Myocyte (in vitro differentiated cells): Measurements from ENCODE around the gene SNX32. TPM values are rescaled to one million over a fixed set of nuclear protein-coding genes. Genes with fewer than 3 reads are reported as not detected.
"Not testable (repeated sequence)": the region's sequence is repeated elsewhere in the genome, so short reads cannot be mapped to it uniquely, and the experiment has no call there.

Experiments
- DNase-seq: peaks from one replicate; pipeline ENCODE4 v3.0.0-alpha.2; 2012; ENCODE audit warnings: low read depth
- total RNA-seq: library from RNA; depleted of rRNA; stranded (reverse); fragments of >200 nt; gene quantifications from 2 replicates; pipeline ENCODE4 v1.2.3, GENCODE V29; 2014

SNX32 gene
- total RNA-seq, 1 donor from 2014 or later, result 0.40 TPM

DNA sequence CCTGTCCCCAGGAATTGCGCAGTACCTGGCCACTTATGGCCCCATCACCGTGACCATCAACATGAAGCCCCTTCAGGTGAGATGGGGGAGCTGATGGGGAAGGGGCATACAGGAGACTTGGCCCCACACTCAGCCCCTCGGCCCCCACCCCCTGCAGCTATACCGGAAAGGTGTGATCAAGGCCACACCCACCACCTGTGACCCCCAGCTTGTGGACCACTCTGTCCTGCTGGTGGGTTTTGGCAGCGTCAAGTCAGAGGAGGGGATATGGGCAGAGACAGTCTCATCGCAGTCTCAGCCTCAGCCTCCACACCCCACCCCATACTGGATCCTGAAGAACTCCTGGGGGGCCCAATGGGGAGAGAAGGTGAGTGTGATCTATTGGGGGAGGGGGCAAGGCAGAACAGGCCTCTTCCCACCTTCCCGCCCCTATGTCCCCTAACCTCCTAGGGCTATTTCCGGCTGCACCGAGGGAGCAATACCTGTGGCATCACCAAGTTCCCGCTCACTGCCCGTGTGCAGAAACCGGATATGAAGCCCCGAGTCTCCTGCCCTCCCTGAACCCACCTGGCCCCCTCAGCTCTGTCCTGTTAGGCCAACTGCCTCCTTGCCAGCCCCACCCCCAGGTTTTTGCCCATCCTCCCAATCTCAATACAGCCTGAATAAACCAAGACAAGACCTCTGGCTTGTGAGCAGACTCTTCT lies 49.4 kb downstream of the SNX32 start:
- no peak for DNase-seq

DNA sequence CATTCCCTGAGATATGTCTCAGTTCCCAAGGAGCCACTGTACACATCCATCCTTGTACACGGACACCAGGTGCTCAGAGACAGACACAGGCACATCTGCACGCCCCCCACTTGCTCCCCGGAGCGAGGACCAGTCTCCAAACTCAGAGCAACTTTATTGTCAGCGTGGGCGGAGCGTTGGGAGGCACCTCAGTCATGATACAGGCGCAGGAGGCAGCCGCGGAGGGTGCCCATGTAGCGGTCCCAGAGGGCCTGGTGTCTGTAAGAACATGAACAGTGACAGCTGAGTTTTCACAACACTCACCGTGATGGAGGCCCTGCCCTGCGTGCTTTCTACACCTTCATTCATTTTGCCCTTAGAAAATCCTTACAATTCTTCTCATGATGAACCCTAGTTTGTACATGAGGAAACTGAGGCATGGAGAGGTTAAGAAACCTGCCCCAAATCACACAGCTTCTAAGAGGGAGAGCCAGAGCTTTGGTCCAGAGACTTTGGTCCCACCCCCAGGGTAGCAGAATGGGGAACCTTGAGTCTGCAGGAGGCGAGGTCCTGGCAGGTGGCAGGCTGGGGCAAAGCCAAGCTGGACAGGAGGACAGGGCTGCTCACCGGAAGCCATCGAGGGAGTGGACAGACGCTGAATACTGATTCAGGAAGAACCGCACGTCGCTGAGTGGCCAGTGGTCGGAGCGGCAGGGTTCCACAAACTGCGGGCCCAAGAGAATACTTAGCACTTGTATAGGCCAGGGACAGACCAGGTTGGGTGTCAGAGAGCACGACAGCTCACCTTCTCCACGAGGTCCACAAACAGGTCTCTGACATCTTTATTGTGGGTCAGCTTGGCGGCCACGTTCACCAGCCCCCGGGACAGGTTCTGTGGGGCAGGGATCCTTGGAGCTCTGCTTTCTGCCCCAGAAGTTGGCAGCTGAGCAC lies 50.3 kb downstream of the SNX32 start:
- DNase-seq, result no peak

DNA sequence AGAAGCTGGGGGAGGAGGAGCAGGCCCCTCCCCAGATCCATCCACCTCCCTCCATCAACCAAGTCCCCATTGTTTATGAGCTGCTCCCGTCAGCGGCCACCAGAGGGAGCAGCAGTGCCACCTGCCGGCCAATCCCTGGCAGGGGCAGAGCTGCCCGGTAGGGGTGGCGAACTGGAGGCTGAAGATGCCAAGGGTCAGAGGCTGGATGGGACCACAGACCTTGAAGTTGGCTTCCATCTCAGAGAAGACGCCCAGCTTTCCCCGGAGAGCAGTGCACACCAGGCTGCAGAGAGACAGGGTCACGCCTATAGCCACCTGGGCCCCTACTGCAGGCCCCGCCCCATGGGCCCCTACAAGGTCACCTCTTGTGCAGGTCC lies 50.9 kb downstream of the SNX32 start:
- peak; percentile 78 for DNase-seq

DNA sequence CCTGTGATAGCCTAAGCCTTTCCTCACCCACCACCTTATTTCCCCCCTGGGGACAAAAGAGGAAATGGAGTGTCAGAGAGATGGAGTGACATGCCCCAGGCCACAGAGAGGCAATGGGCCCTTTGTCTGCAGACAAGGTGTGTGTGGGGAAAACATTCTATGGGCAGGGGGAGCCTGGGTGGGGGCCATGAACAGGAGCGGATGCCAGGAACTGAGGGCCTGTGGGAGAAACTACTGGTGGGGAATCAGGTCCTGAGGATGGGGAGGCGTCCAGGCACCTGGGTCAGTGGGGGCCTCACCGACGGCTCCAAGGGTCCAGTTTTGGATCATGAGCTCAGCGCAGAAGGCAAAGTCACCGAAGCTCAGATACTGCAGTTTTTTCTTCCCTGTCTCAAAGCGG lies 51.5 kb downstream of the SNX32 start:
- no peak for DNase-seq

GRCh38 chr11:65885808-65886536 lies 52.2 kb downstream of the SNX32 start:
- no peak for DNase-seq

- no peak for DNase-seq
These were observed 53.3 kb downstream of the SNX32 start for GRCh38 chr11:65886826-65887722.

DNA sequence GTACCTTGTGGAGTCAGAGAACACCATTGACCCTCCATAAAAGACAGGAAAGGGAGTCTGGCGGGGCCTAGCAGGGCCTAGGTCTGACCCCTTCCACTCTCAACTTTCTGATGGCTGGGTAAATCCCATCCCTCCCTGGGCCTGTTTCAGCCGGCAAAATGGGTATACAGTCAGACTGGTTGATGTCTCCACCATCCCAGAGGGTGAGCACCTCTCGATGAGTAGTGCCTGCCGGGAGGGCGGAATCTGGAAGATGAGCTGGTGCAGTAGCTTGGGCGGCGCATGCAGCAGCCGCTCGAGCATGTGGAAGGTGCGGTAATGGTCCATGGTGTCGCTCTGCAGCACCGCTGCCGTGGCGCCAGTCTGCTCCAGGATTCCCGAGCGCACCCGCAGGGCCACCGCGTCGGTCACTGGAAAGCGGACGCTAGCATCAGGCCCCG lies 54.0 kb downstream of the SNX32 start:
- DNase-seq, result no peak

DNA sequence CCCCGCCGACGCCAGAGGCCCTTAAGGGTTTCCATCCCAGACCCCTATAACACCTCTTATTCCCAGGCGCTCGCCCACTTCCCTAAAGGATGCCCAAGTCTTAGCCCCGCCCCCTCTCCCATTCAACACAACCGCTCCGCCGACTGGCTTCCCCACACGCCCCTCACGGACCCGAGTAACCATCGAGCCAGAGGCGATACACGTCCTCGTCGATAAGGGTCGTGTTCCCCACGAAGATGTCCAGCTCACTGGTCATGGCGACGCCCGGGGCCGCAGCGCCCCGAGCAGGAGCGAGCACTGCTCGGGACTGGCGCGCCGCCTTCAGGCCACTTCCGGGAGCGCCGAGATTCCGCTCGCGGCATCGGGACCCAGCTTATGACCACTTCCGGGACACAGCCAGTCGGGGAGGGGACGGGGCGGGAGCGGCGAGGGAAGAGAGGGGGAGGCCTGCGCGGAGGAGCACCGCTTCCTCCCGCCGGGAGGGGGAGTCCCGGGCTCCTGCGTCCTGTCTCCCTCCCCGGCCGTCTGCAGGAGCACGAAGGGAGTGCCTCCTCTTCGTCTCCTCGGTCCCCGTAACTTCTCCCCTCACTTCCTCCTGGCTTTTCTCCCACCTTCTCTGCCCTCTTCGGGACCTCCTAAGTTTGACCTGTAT lies 54.5 kb downstream of the SNX32 start, which contains the start of gene FIBP:
Gene FIBP (minus strand): TSS at position 309 of the 652 bp plus-strand sequence. CDS start 53 bp downstream, at position 256.
- DNase-seq, result peak; percentile 97

DNA sequence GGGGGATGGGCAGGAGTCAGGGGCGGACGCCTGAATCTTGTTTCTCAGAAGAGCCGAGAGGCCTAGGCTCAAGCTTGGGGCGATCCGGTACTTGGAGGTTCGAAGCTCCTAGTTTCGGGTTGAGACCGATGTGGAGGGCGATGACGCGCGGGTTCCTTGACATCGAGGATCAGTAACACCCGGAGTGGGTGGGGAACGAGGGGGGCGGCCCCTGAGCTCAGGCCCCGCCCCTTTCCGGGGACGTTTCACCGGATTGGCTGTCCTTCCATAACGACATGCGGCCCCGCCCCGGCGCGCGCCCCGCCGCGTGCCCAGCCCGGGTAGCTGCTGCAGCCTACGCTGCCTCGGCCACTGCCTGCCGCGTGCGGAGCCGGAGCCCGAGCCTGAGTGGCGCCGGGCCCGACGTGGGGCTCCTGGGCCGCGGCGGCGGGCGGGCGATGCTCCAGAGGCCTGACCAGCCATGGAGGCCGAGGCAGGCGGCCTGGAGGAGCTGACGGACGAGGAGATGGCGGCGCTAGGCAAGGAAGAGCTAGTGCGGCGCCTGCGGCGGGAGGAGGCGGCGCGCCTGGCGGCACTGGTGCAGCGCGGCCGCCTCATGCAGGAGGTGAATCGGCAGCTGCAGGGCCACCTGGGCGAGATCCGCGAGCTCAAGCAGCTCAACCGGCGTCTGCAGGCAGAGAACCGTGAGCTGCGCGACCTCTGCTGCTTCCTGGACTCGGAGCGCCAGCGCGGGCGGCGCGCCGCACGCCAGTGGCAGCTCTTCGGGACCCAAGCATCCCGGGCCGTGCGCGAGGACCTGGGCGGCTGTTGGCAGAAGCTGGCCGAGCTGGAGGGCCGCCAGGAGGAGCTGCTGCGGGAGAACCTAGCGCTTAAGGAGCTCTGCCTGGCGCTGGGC lies 56.8 kb downstream of the SNX32 start, which contains the start of gene CCDC85B:
Gene CCDC85B (plus strand): TSS at position 350 of the 895 bp plus-strand sequence. CDS start 111 bp downstream, at position 461.
- DNase-seq, result peak; percentile 95

GRCh38 chr11:65891219-65892136 lies 57.7 kb downstream of the SNX32 start:
- DNase-seq, result peak; percentile 61

DNA sequence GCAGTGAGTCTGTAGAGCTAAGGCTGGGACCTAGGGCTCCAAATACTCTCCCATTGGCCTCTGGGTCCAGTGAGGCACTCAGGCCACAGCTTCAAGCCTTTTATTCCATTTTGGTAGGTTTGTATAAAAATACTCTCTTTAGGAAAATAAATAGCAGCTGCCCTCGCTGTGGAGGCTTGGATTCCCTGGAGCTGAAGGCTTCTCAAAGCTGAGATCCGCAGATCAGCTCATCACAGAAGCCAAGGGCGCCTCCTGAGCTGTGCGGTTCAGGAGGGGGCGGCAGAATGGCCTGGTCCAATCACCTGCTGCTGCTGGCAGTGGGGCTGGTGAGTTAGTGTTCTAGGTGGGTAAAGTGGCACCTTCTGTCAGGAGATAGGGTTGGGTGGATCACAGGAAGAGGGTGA lies 58.4 kb downstream of the SNX32 start:
- not testable (repeated sequence) for DNase-seq

- no peak for DNase-seq
These were observed 59.0 kb downstream of the SNX32 start for GRCh38 chr11:65892661-65893317.

DNA sequence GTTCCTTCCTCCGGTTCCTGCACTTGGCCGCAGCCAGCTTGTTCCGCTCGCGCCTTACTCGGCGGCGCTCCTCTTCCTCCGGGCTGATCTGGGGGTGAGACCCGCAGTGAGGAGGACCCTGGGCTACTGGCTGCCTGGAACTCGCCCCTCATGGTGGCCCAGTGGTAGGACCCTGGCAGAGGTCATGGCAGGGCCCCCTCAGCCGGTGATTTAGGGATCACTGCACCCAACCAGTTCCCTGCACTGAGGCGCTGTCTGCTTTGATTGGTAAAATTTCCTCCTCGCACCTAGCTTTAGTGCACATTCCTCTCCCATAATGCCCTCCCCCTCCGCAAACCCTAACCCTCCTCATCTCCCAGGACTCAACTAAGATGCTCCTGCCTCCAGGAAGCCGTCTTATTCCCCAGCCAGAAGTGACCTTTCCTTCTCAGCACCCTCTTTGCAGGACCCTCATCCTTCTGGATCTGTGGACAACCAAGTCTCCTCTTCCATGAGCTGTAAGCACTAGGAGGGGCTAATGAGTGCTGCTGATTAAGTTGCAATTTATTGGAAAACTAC lies 60.4 kb downstream of the SNX32 start:
- no peak for DNase-seq

DNA sequence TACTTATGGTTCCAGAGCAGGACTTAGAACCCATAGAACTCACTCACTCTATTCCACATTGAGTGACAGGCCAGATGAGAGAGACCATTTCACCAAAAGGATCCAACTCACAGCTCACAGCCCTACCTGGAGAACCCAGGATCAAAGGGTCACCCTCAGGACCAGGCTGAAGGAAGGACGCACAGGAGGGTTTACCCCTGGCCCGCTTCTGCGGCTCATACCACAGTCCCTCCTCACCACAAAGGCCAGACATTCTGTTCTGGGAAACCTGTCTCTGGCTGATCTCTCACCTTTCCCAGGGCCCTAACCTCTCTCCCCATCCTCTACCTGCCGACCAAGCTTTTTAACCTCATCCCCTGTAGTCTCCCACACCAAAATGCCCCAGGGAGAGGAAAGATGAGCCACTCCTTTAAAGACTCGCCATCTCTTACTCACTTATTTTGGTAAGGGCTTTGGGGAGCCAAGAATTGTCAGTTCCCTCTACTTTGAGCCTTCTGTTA lies 61.8 kb downstream of the SNX32 start:
- DNase-seq, result no peak

- DNase-seq, result no peak
These were observed 62.6 kb downstream of the SNX32 start for GRCh38 chr11:65896034-65896999.
